Kidney tubule cell (primary cell): ENCODE measurements around the gene WNT4.

Experiments
- DNase-seq: peaks from one replicate; pipeline ENCODE4 v3.0.0-alpha.2; 2018; ENCODE audit warnings: low spot score

WNT4 gene

GRCh38 chr1:22143065-22144033 is at the start of gene WNT4:
Gene WNT4, minus strand, starts transcription at chr1:22143097. Its CDS starts 175 bp downstream, at chr1:22142922.
- DNase-seq, result peak; percentile 44

DNA sequence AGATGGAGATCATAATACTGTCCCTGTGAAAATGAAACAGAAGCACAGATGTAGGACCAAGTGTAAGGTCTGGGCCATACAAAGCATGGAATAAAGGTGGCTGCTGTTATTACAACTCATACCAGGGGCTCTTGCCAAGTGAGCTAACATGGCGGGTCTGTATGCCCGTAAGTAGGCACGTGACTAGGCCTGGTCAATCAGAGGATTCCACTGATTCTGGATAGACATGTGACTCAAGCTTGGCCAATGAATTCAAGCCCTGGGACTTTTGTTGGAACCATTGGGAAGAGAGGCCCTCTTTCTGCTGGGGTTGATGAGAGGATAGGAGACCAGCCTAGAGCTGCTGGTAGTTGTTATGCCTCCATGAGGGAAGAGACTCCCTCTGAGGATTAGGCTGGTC is 47.8 kb upstream of the WNT4 start:
- no peak for DNase-seq

- DNase-seq, result no peak
Observed at GRCh38 chr1:22190251-22190650, 47.4 kb upstream of the WNT4 start.

GRCh38 chr1:22189619-22190018 is 46.7 kb upstream of the WNT4 start:
- DNase-seq, result no peak

GRCh38 chr1:22188914-22189313 is 46.0 kb upstream of the WNT4 start:
- DNase-seq, result no peak

- no peak for DNase-seq
Observed at GRCh38 chr1:22188436-22188835, 45.5 kb upstream of the WNT4 start.

DNA sequence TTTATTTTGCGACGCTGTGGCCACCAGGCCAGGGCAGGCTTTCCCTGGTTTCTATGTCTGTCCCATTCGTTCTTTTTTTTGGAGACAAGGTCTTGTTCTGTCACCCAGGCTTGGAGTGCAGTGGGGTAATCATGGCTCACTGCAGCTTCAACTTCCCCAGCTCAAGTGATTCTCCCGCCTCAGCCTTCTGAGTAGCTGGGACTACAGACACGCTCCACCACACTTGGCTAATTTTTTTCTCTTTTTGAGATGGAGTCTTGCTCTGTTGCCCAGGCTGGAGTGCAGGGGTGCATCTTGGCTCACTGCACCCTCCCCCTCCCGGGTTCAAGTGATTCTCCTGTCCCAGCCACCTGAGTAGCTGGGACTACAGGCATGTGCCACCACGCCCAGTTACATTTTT is 43.4 kb upstream of the WNT4 start:
- DNase-seq, result peak; percentile 19

- peak; percentile 89 for DNase-seq
Observed at GRCh38 chr1:22184892-22185612, 42.2 kb upstream of the WNT4 start.

DNA sequence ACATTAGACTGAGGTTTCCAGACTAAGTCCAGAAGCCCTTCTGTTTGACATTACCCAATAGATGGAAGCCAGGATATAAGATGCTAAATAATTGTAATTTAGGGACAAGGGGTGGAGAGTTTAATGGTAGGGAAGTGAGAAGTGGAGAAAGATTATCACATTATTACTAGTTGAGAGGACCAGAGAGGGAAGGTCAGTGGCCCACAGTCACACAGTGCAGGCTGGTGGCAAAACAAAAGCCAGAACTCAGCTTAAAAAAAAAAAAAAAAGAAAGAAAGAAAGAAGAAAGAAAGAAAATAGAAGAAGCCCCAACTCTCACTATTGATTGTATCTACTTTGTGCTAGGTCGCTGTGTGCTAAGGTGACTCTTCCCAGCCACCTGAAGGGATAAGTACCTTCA is 41.6 kb upstream of the WNT4 start:
- no peak for DNase-seq

DNA sequence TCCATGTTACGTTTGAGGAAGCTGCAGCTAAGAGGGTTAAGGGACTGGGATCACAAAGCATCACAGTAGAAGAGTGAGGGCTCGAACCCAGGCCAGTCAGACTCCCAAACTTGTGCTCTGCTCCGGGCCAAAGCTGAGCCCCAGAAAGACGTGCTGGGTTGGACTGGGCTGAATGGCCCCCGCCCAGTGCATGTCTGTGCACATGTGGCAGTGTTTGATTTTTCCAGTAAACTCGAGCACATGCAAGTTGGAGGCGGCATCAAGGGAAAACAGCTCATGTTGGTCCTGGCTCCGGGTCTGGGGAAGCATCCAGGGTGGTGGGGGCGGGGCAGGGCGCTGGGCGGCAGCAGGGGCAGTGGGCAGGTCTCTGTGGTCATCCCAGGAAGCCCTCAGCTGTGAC is 39.8 kb upstream of the WNT4 start:
- DNase-seq, result no peak

DNA sequence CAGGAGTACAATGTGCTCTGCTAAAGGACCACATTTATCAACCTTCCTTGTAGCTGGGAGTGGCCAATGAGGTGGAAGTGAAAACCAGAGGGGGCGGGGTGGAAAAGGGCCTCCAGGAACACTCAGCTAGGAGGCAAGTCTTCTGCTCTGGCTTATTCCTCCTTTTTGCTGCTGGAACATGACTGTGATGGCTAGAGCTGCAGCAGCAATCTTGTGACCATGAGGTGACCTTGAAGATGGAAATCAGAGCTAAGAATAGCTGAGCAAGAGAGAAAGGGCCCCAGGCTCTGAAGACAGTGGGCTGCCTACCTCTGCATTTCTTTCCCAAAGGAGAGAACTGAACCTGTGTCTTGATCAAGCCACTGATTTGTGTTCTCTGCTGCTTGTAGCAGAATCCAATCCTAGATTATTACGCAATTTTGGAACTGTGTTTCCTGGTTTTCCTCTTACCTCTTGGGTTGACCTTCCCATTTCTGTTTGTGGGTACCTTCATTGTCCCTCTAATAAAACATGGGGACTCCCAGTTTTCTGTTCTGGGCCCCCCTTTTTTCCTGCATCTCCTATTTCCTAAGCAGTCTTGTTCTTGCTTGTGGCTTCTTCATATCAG is 36.4 kb upstream of the WNT4 start:
- DNase-seq, result no peak

DNA sequence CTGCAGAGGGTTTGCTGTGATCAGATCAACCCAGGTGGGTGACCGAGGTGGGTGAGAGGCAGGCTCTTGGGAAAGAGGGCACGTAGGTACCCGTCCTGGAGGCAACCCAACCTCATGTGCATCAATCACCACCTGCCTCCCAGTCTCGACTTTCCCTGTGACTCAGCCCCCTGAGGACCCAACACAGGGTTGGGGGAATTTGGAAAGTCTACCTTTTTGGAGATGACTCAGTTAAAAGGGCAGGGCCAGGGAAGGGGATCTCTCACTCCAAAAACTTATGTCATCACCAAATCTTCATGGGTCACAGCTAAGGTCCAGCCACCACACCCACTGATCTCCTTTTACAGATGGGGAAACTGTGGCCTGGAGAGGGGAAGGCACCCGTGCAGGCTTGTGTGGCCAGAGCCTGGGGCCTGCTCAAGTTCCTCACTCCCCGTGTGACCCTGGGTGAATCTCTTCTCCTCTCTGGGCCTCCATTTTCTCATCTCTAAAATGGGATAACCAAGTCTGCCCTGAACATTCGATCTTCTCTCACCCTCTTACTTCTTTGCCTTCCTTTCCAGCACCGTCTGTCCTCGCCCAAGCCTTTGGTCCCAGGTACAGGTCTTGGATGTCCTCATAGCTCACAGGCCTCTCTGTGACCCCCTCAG is 34.6 kb upstream of the WNT4 start:
- DNase-seq, result no peak

- no peak for DNase-seq
Observed at GRCh38 chr1:22176258-22176657, 33.4 kb upstream of the WNT4 start.

- no peak for DNase-seq
Observed at GRCh38 chr1:22174446-22175220, 31.7 kb upstream of the WNT4 start.

GRCh38 chr1:22171951-22172715 is 29.2 kb upstream of the WNT4 start:
- DNase-seq, result no peak

GRCh38 chr1:22169816-22170215 is 26.9 kb upstream of the WNT4 start:
- DNase-seq, result no peak

DNA sequence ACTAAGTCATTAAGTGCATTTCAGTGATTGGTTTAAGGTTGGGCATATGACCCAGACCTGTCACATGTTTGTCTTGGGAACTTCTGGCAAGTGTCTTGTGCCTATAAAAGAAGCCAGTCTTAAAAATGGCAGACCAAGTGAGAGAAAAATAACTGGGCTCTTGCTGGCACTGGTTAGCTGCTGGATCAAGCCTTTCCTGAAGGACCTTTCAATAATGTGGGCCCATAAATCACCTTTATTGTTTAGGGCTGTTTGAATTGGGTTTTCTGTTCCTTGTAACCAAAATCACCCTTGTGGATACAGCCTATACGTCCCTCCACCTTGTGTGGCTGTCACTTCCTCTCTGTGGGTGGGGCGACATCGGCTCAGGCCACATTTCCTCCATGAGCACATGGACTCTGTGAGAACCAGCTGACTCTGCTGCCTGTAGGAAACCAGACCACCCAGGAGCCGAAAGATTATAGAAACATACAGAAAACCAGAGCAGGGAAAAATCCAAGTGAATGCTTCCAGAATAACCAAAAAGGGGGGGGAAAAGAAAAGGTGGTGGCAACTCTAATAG is 25.6 kb upstream of the WNT4 start:
- no peak for DNase-seq

GRCh38 chr1:22166439-22166838 is 23.5 kb upstream of the WNT4 start:
- peak; percentile 44 for DNase-seq

GRCh38 chr1:22164841-22165808 is 22.2 kb upstream of the WNT4 start:
- DNase-seq, result no peak
